Endodermal cell (in vitro differentiated cells): ENCODE results near the gene HSPD1. TPM values are rescaled to one million over a fixed set of nuclear protein-coding genes. Genes with fewer than 3 reads are reported as not detected.
"Not testable (repeated sequence)": the region's sequence is repeated elsewhere in the genome, so short reads cannot be mapped to it uniquely, and the experiment has no call there.

ENCODE experiments used
- DNase-seq: peaks from one replicate; pipeline ENCODE4 v3.0.0-alpha.2; 2017
- H3K27ac ChIP-seq: 2 replicates; pipeline ENCODE4 v1.5.1; 2013; ENCODE audit warnings: mild to moderate bottlenecking, low read depth, low read length, moderate library complexity
- H3K27me3 ChIP-seq: 2 replicates; pipeline ENCODE4 v1.6.1; 2013; ENCODE audit warnings: mild to moderate bottlenecking, low read length, moderate library complexity; ENCODE audit not compliant: insufficient read depth, control insufficient read depth, poor library complexity, severe bottlenecking
- H3K36me3 ChIP-seq: 2 replicates; pipeline ENCODE4 v1.7.0; 2013; ENCODE audit warnings: mild to moderate bottlenecking, low read length, moderate library complexity; ENCODE audit not compliant: control insufficient read depth, insufficient read depth
- H3K4me1 ChIP-seq: one replicate; pipeline ENCODE4 v1.7.0; 2013; ENCODE audit warnings: low read length; ENCODE audit not compliant: control insufficient read depth, insufficient read depth
- H3K4me3 ChIP-seq: 2 replicates; pipeline ENCODE4 v1.5.1; 2013; ENCODE audit warnings: mild to moderate bottlenecking, low read length, moderate library complexity
- H3K9ac ChIP-seq: 2 replicates; pipeline ENCODE4 v1.6.1; 2013; ENCODE audit warnings: mild to moderate bottlenecking, low read length, moderate library complexity; ENCODE audit not compliant: poor library complexity, severe bottlenecking; ENCODE audit errors: extremely low read depth
- H3K9me3 ChIP-seq: 2 replicates; pipeline ENCODE4 v1.6.1; 2013; ENCODE audit warnings: mild to moderate bottlenecking, low read length, moderate library complexity; ENCODE audit not compliant: control insufficient read depth
- H3K27ac Mint-ChIP-seq: 2 replicates; pipeline ENCODE4 v1.8.0; 2020; ENCODE audit warnings: mixed read lengths
- H3K27me3 Mint-ChIP-seq: 2 replicates; pipeline ENCODE4 v1.8.0; 2021; ENCODE audit warnings: mild to moderate bottlenecking, mixed read lengths; ENCODE audit not compliant: insufficient read depth
- H3K36me3 Mint-ChIP-seq: 2 replicates; pipeline ENCODE4 v1.8.0; 2020; ENCODE audit warnings: low read depth, mixed read lengths
- H3K4me1 Mint-ChIP-seq: 2 replicates; pipeline ENCODE4 v1.8.0; 2020; ENCODE audit warnings: mixed read lengths
- H3K4me3 Mint-ChIP-seq: 2 replicates; pipeline ENCODE4 v1.8.0; 2020; ENCODE audit warnings: mild to moderate bottlenecking, moderate library complexity, mixed read lengths
- H3K9me3 Mint-ChIP-seq: 2 replicates; pipeline ENCODE4 v1.8.0; 2020; ENCODE audit warnings: mild to moderate bottlenecking, mixed read lengths
- WGBS, 2 experiments: methylation state at CpG; one replicate each; pipeline versions ENCODE4 v1.1.5 to v1.1.7; 2013; ENCODE audit warnings: missing lambda C conversion rate in 2 of 2, mixed read lengths in 1 of 2; ENCODE audit not compliant: insufficient coverage in 1 of 2, insufficient read length in 1 of 2; 5-methylcytosine and 5-hydroxymethylcytosine counted together
- total RNA-seq, 2 donors: library from RNA; stranded (reverse); fragmentation: NEBNext Ultra II Directional in 1 of 2; extraction: Animal tissue kit (Norgen Biotek cat#: 25700) in 1 of 2; gene quantifications; 2 replicates in 1 of 2; 3 replicates in 1 of 2; pipeline ENCODE4 v1.2.1, GENCODE V29; 2021
- TF ChIP-seq, protein P1 (sequence below): fragments of 200-600 bp; sonication (generic); conservative IDR thresholded peaks from 2 replicates; pipeline ENCODE4 v1.5.0; 2021; ENCODE audit warnings: antibody characterized with exemption, mild to moderate bottlenecking

Gene HSPD1
- total RNA-seq, 2 donors from 2014 or later = 553 to 588 TPM

DNA sequence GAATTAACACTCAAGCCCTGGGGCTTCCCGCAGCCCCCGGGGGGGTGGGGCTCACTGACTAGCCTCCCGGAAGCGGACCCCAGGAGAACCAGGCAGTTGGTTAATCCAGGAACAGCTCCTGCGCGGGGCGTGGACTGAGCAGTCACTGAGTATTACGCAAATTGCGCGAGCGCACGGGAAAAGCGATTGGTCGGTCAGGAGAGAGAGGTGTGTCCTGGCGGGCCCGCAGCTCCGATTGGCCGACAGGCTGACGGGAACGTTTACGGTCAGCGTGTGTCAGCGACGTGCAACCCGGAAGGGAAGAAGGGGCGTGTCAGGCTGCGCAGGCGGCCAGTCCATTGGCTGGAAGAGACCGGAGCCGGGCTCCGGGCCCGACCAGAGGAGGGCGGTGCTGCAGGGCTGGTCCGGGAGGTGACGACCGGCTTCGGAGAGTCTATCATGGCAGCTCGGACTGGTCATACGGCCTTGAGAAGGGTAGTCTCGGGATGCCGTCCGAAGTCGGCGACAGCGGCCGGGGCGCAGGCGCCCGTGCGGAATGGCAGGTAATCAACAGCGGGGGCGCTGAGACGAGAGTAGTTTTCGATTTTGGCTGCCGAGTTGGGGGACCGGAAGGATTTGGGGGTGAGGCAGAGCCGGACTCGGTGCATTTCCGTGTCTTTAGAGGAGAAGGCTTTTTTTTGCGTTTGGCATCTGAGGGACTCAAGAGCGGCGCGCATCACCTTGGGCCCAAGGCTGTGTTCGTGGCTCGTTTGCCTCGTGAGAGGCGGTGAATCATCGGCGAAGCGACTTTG is 46.3 kb downstream of the HSPD1 start, which contains the start of gene COQ10B:
COQ10B (plus strand) TSS at position 430 of the 791 bp plus-strand sequence; CDS start at position 439, 9 bp downstream.
- peak within 1 kb of the TSS; percentile 99 for H3K27ac Mint-ChIP-seq
- H3K27me3 Mint-ChIP-seq = no peaks in the 10 kb centered on the region
- DNase-seq = peak; percentile 99
- H3K9me3 ChIP-seq = no peaks in the 10 kb centered on the region
- no peaks in the 10 kb centered on the region for H3K27me3 ChIP-seq
- WGBS, 2 experiments = 0% methylated on average over 33 to 70 of the region's 70 CpGs
- peak within 1 kb of the TSS; percentile 99 for H3K4me3 ChIP-seq
- H3K4me1 Mint-ChIP-seq = peaks cover 5% of the 10 kb centered on the region
- H3K36me3 Mint-ChIP-seq = peaks cover 4% of the 10 kb centered on the region
- H3K9me3 Mint-ChIP-seq = no peaks in the 10 kb centered on the region
- TF ChIP-seq, protein P1, sequence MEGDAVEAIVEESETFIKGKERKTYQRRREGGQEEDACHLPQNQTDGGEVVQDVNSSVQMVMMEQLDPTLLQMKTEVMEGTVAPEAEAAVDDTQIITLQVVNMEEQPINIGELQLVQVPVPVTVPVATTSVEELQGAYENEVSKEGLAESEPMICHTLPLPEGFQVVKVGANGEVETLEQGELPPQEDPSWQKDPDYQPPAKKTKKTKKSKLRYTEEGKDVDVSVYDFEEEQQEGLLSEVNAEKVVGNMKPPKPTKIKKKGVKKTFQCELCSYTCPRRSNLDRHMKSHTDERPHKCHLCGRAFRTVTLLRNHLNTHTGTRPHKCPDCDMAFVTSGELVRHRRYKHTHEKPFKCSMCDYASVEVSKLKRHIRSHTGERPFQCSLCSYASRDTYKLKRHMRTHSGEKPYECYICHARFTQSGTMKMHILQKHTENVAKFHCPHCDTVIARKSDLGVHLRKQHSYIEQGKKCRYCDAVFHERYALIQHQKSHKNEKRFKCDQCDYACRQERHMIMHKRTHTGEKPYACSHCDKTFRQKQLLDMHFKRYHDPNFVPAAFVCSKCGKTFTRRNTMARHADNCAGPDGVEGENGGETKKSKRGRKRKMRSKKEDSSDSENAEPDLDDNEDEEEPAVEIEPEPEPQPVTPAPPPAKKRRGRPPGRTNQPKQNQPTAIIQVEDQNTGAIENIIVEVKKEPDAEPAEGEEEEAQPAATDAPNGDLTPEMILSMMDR = peak; percentile 38
- peaks cover 4% of the 10 kb centered on the region for H3K36me3 ChIP-seq
- peak within 1 kb of the TSS; percentile 96 for H3K4me3 Mint-ChIP-seq
- peak within 1 kb of the TSS; percentile 88 for H3K27ac ChIP-seq
- peak within 1 kb of the TSS; percentile 96 for H3K9ac ChIP-seq
- no peaks in the 10 kb centered on the region for H3K4me1 ChIP-seq

DNA sequence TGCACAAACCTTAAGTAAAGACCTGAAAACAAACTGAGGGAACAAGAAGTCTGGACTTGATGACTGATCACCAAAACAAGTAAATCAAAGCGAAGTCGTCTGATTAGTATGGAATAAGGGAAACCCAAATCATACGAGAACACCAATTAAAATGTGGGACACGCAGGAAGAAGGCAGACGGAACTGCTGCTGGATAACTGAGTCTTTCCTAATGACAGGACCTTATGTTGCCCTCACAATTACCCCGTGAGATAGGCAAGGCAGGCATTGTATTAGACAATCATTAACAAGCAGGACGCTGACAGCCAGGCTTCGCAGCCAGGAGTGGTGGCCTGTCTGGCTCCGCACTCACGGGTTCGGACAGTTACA is 46.9 kb downstream of the HSPD1 start:
- TF ChIP-seq, protein P1 = no peak
- Mint-ChIP-seq H3K4me1 (peaks cover 5% of the 10 kb centered on the region), H3K4me3 (peak overlapping the region; percentile 96), H3K9me3 (no peaks in the 10 kb centered on the region), H3K27me3 (no peaks in the 10 kb centered on the region), H3K36me3 (peaks cover 4% of the 10 kb centered on the region), H3K27ac (peak overlapping the region; percentile 94)
- peak overlapping the region; percentile 6 for H3K9ac ChIP-seq
- H3K27ac ChIP-seq = peak overlapping the region; percentile 28
- H3K4me1 ChIP-seq = no peaks in the 10 kb centered on the region
- DNase-seq = no peak
- H3K9me3 ChIP-seq = no peaks in the 10 kb centered on the region
- no peaks in the 10 kb centered on the region for H3K27me3 ChIP-seq
- WGBS, 2 experiments = 14 to 28% methylated on average over 8 to 11 of the region's 11 CpGs
- peak overlapping the region; percentile 99 for H3K4me3 ChIP-seq
- H3K36me3 ChIP-seq = peaks cover 4% of the 10 kb centered on the region

DNA sequence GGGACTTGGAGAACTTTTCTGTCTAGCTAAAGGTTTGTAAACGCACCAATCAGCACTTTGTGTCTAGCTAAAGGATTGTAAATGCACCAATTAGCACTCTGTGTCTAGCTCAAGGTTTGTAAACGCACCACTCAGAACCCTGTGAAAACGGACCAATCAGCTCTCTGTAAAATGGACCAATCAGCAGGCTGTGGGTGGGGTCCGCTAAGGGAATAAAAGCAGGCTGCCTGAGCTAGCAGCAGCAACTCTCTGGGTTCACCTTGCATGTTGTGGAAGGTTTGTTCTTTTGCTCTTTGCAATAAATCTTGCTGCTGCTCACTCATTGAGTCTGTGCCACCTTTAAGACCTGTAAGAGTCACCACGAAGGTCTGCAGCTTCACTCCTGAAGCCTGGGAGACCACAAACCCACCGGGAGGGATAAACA is 48.7 kb downstream of the HSPD1 start:
- not testable (repeated sequence) for DNase-seq, H3K36me3 Mint-ChIP-seq, H3K4me1 ChIP-seq, H3K27ac Mint-ChIP-seq, H3K9me3 Mint-ChIP-seq, H3K4me3 ChIP-seq, H3K4me3 Mint-ChIP-seq, H3K27me3 ChIP-seq, H3K27ac ChIP-seq, H3K9me3 ChIP-seq, H3K4me1 Mint-ChIP-seq, H3K36me3 ChIP-seq, H3K9ac ChIP-seq, H3K27me3 Mint-ChIP-seq
- 89 to 93% methylated on average over 5 to 6 of the region's 6 CpGs for WGBS, 2 experiments
